Measurements from ENCODE around the gene CHPF2.

Gene CHPF2

GRCh38 chr7:151206914-151207313, 25.4 kb upstream of the CHPF2 start:
- DNase-seq (ENCODE audit: low spot score): no peak

- DNase-seq (ENCODE audit: low spot score): no peak
Observed at GRCh38 chr7:151207315-151207714, 25.0 kb upstream of the CHPF2 start.

- no peak for DNase-seq (ENCODE audit: low spot score)
Observed at GRCh38 chr7:151207804-151208203, 24.5 kb upstream of the CHPF2 start.

GRCh38 chr7:151208253-151208862, 23.9 kb upstream of the CHPF2 start:
- DNase-seq (ENCODE audit: low spot score): no peak

- DNase-seq (ENCODE audit: low spot score): no peak
Observed at GRCh38 chr7:151209588-151209987, 22.7 kb upstream of the CHPF2 start.

- no peak for DNase-seq (ENCODE audit: low spot score)
Observed at GRCh38 chr7:151210087-151210854, 22.0 kb upstream of the CHPF2 start, which contains the start of gene H2BK1. H2BK1 (minus strand) TSS chr7:151210488; CDS start chr7:151210318, 170 bp downstream.

- DNase-seq (ENCODE audit: low spot score): no peak
Observed at GRCh38 chr7:151211155-151211772, 21.0 kb upstream of the CHPF2 start.

- DNase-seq (ENCODE audit: low spot score): no peak
Observed at GRCh38 chr7:151212626-151213025, 19.7 kb upstream of the CHPF2 start.

- no peak for DNase-seq (ENCODE audit: low spot score)
Observed at GRCh38 chr7:151213826-151214225, 18.5 kb upstream of the CHPF2 start.

GRCh38 chr7:151215396-151215795, 16.9 kb upstream of the CHPF2 start:
- no peak for DNase-seq (ENCODE audit: low spot score)

GRCh38 chr7:151218170-151218569, 14.1 kb upstream of the CHPF2 start:
- DNase-seq (ENCODE audit: low spot score): no peak

GRCh38 chr7:151223728-151224127, 8.6 kb upstream of the CHPF2 start:
- no peak for DNase-seq (ENCODE audit: low spot score)

GRCh38 chr7:151225948-151226510, 6.3 kb upstream of the CHPF2 start:
- no peak for DNase-seq (ENCODE audit: low spot score)

GRCh38 chr7:151226560-151226874, 5.8 kb upstream of the CHPF2 start:
- no peak for DNase-seq (ENCODE audit: low spot score)

- DNase-seq (ENCODE audit: low spot score): peak; percentile 99
Observed at GRCh38 chr7:151226875-151227782, 5.2 kb upstream of the CHPF2 start, which contains the start of gene ABCF2. ABCF2 (minus strand) TSS chr7:151227205; CDS start chr7:151226458, 747 bp downstream.

GRCh38 chr7:151228024-151228866, 4.0 kb upstream of the CHPF2 start:
- DNase-seq (ENCODE audit: low spot score): no peak

- DNase-seq (ENCODE audit: low spot score): no peak
Observed at GRCh38 chr7:151229249-151229648, 3.0 kb upstream of the CHPF2 start.

- DNase-seq (ENCODE audit: low spot score): no peak
Observed at GRCh38 chr7:151231080-151231479, 1.2 kb upstream of the CHPF2 start.

GRCh38 chr7:151232917-151233701, 826 bp downstream of the CHPF2 start:
- DNase-seq (ENCODE audit: low spot score): peak; percentile 63

GRCh38 chr7:151233804-151234203, 1.5 kb downstream of the CHPF2 start:
- no peak for DNase-seq (ENCODE audit: low spot score)

Measured in HuH-7 (cell line).